DND-41 (cell line): ENCODE results near the gene HCN2.
"Not testable (repeated sequence)": the region's sequence is repeated elsewhere in the genome, so short reads cannot be mapped to it uniquely, and the experiment has no call there.

ENCODE experiments used
- ATAC-seq: fragments of 200-7000 bp; cut with Tn5 transposase; 3 replicates; pipeline ENCODE4 v1.9.1; 2021; ENCODE audit warnings: low read depth; ENCODE audit not compliant: insufficient read depth
- DNase-seq: peaks from one replicate; pipeline ENCODE4 v3.0.0-alpha.2; 2020
- H2AFZ ChIP-seq: 2 replicates; pipeline ENCODE4 v1.6.0; 2012; ENCODE audit warnings: low read depth, low read length
- H3K27ac ChIP-seq: 2 replicates; pipeline ENCODE4 v1.5.1; 2012; ENCODE audit warnings: low read length, inconsistent platforms
- H3K27me3 ChIP-seq: fragments of 200-600 bp; sonication (generic); 2 replicates; pipeline ENCODE4 v1.6.0; 2012; ENCODE audit warnings: low read length, mild to moderate bottlenecking, inconsistent platforms; ENCODE audit not compliant: insufficient read depth, poor library complexity
- H3K36me3 ChIP-seq: 2 replicates; pipeline ENCODE4 v1.5.1; 2012; ENCODE audit warnings: low read length, inconsistent platforms; ENCODE audit not compliant: insufficient read depth
- H3K4me1 ChIP-seq: 2 replicates; pipeline ENCODE4 v1.5.1; 2012; ENCODE audit warnings: mild to moderate bottlenecking, low read length; ENCODE audit not compliant: insufficient read depth
- H3K4me2 ChIP-seq: 2 replicates; pipeline ENCODE4 v1.6.0; 2012; ENCODE audit warnings: mild to moderate bottlenecking, moderate library complexity, low read length, inconsistent platforms; ENCODE audit not compliant: insufficient read depth
- H3K4me3 ChIP-seq, 2 experiments: fragments of 200-600 bp in 1 of 2; shearing (Covaris generic) in 1 of 2; 2 replicates each; pipeline ENCODE4 v1.5.1; 2012 to 2016; ENCODE audit warnings: inconsistent platforms in 2 of 2, low read length in 2 of 2, mild to moderate bottlenecking in 2 of 2, low read depth in 1 of 2, moderate library complexity in 1 of 2
- H3K79me2 ChIP-seq: 2 replicates; pipeline ENCODE4 v1.6.0; 2012; ENCODE audit warnings: low read length, inconsistent platforms; ENCODE audit not compliant: insufficient read depth
- H3K9ac ChIP-seq: 2 replicates; pipeline ENCODE4 v1.6.0; 2012; ENCODE audit warnings: low read depth, mild to moderate bottlenecking, inconsistent platforms, low read length, moderate library complexity
- H3K9me3 ChIP-seq: 2 replicates; pipeline ENCODE4 v1.5.1; 2012; ENCODE audit warnings: low read length, moderate library complexity, mild to moderate bottlenecking, inconsistent platforms; ENCODE audit not compliant: insufficient read depth, severe bottlenecking
- H4K20me1 ChIP-seq: 2 replicates; pipeline ENCODE4 v1.6.0; 2012; ENCODE audit warnings: low read length; ENCODE audit not compliant: insufficient read depth
- EZH2 ChIP-seq: IDR thresholded peaks from 3 replicates; pipeline ENCODE4 v1.6.1; 2012; ENCODE audit warnings: borderline replicate concordance, low read depth, mild to moderate bottlenecking, moderate library complexity, low read length, inconsistent platforms; ENCODE audit not compliant: severe bottlenecking
- TF ChIP-seq, protein P1 (sequence below): IDR thresholded peaks from 2 replicates; pipeline ENCODE4 v1.5.1; 2012; ENCODE audit warnings: borderline replicate concordance, low read length, moderate library complexity, mild to moderate bottlenecking; ENCODE audit not compliant: poor library complexity, severe bottlenecking; ENCODE audit errors: extremely low read depth

HCN2 gene

DNA sequence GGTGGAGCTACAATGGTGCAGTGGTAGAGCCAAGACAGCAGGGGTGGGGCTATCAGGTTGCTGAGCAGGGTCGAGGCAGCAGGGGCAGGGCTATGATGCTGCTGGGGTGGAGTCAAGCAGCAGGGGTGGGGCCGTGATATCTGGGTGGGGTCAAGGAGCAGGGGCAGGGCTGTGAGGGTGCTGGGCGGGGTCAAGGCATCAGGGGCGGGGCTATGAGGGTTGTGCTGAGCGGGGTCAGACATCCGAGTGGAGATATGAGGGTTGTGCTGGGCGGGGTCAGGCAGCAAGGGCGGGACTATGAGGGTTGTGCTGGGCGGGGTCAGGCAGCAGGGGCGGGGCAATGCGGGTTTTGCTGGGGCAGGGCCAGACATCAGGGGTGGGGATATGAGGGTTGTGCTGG is 14.7 kb downstream of the HCN2 start:
- no peaks in the 10 kb centered on the region for H4K20me1 ChIP-seq
- no peak overlapping the region for H3K4me3 ChIP-seq
- no peak overlapping the region for H2AFZ ChIP-seq
- no peak overlapping the region for H3K9ac ChIP-seq
- no peaks in the 10 kb centered on the region for H3K36me3 ChIP-seq
- no peaks in the 10 kb centered on the region for H3K27me3 ChIP-seq
- no peaks in the 10 kb centered on the region for H3K79me2 ChIP-seq
- peak; percentile 66 for DNase-seq
- no peak for TF ChIP-seq EZH2
- TF ChIP-seq, protein P1, sequence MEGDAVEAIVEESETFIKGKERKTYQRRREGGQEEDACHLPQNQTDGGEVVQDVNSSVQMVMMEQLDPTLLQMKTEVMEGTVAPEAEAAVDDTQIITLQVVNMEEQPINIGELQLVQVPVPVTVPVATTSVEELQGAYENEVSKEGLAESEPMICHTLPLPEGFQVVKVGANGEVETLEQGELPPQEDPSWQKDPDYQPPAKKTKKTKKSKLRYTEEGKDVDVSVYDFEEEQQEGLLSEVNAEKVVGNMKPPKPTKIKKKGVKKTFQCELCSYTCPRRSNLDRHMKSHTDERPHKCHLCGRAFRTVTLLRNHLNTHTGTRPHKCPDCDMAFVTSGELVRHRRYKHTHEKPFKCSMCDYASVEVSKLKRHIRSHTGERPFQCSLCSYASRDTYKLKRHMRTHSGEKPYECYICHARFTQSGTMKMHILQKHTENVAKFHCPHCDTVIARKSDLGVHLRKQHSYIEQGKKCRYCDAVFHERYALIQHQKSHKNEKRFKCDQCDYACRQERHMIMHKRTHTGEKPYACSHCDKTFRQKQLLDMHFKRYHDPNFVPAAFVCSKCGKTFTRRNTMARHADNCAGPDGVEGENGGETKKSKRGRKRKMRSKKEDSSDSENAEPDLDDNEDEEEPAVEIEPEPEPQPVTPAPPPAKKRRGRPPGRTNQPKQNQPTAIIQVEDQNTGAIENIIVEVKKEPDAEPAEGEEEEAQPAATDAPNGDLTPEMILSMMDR = no peak
- no peak overlapping the region for H3K4me2 ChIP-seq
- H3K27ac ChIP-seq = no peak overlapping the region
- H3K9me3 ChIP-seq = no peaks in the 10 kb centered on the region
- H3K4me1 ChIP-seq = 0 out of 2 replicates have a peak, but pooled peaks cover 2% of the 10 kb centered on the region
- ATAC-seq = peak; percentile 62

DNA sequence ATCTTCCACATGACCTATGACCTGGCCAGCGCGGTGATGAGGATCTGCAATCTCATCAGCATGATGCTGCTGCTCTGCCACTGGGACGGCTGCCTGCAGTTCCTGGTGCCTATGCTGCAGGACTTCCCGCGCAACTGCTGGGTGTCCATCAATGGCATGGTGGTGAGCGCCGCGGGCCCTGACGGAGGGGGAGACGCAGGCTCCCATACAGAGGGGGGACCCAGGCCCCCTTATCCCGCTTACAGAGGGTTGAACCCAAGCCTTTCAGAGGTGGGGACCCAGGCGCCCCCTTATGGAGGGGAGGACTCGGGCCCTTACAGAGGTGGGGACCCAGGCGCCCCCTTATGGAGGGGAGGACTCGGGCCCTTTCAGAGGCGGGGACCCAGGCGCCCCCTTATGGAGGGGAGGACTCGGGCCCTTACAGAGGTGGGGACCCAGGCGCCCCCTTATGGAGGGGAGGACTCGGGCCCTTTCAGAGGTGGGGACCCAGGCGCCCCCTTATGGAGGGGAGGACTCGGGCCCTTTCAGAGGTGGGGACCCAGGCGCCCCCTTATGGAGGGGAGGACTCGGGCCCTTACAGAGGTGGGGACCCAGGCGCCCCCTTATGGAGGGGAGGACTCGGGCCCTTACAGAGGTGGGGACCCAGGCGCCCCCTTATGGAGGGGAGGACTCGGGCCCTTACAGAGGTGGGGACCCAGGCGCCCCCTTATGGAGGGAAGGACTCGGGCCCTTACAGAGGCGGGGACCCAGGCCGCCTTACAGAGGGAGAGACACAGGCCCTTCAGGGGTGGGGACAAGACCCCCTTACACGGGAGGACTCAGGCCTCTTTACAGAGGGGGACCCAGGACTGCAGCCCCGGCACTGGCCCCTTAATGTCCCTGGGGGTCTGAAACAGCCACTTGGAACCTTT is 15.6 kb downstream of the HCN2 start:
- TF ChIP-seq, protein P1 = peak; percentile 47
- H3K27ac ChIP-seq = peak overlapping the region; percentile 80
- peaks cover 10% of the 10 kb centered on the region for H3K4me1 ChIP-seq
- ATAC-seq (peak; percentile 53), DNase-seq (peak; percentile 54)
- not testable (repeated sequence) for H4K20me1 ChIP-seq, H3K27me3 ChIP-seq, H3K36me3 ChIP-seq, H3K9me3 ChIP-seq, H3K79me2 ChIP-seq
- peak overlapping the region; percentile 80 for H3K4me2 ChIP-seq
- peak overlapping the region; percentile 22 to 71; a peak in 3 of 4 replicates for H3K4me3 ChIP-seq
- H2AFZ ChIP-seq = peak overlapping the region; percentile 82
- H3K9ac ChIP-seq = peak overlapping the region; percentile 64

DNA sequence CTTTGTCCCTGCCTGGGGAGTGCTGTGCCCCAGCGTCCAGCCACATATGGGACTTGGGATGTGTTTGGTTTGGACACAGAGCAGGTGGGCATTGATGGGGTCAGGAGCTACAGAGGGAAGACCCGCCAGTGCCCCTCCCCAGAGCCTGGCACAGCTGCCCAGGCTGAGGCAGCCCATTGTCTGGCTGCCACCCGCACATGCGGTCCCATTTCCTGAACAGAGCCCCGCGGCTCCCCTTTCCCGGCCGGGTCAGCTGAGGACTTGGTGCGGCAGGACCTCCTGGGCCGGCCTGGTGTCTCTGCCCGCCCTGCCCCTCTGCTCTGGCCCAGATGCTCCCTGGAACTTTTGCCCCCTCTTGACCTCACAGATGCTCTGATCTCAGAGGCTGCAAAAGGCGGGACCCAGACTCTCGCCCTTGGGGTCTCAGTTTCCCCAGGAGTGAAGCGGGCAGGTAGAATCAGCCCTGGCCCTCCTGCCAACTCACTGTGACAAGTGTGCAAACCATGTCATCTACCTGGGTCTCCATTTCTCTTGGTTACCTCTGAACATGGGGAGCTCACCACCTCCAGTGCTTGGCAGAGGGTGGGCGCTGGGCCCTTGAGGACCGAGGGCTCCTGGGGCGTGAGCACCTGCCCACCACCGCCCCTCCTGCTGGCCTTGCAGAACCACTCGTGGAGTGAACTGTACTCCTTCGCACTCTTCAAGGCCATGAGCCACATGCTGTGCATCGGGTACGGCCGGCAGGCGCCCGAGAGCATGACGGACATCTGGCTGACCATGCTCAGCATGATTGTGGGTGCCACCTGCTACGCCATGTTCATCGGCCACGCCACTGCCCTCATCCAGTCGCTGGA is 17.8 kb downstream of the HCN2 start:
- no peaks in the 10 kb centered on the region for H3K79me2 ChIP-seq
- TF ChIP-seq, protein P1 = no peak
- no peak for TF ChIP-seq EZH2
- no peak overlapping the region for H2AFZ ChIP-seq
- no peak overlapping the region for H3K27ac ChIP-seq
- DNase-seq (no peak), ATAC-seq (no peak)
- no peaks in the 10 kb centered on the region for H3K9me3 ChIP-seq
- no peaks in the 10 kb centered on the region for H4K20me1 ChIP-seq
- H3K9ac ChIP-seq = no peak overlapping the region
- H3K4me3 ChIP-seq = no peak overlapping the region
- no peaks in the 10 kb centered on the region for H3K36me3 ChIP-seq
- H3K4me2 ChIP-seq = no peak overlapping the region
- peaks cover 26% of the 10 kb centered on the region for H3K4me1 ChIP-seq
- H3K27me3 ChIP-seq = no peaks in the 10 kb centered on the region
